ENCODE data around the gene CFAP300. TPM values are rescaled to one million over a fixed set of nuclear protein-coding genes. Genes with fewer than 3 reads are reported as not detected.
A peak's percentile ranks its signal among the peaks of the same experiment; 100 is the strongest.

Gene CFAP300
- total and polyA plus RNA-seq, 2 of the 8 experiments (the other 6 are each of a cell fraction or from before 2014, with no cell fraction given), result 2.1 to 2.8 TPM

GRCh38 chr11:102109896-102110760 lies 62.9 kb downstream of the CFAP300 start, which contains the start of gene YAP1 (continued):
- TF ChIP-seq CHD7 (IDR thresholded peaks at IDR 0.05; ENCODE audit: insufficient replicate concordance, low read length) (no peak), GTF2F1 (IDR thresholded peaks at IDR 0.05; ENCODE audit: borderline replicate concordance, low read depth, low read length) (no peak; the same call in 1 of the 2 replicates), E2F6 (IDR thresholded peaks at IDR 0.05) (peak; percentile 83), BRCA1 (IDR thresholded peaks at IDR 0.05; ENCODE audit: low read depth, low read length) (no peak), SRF (IDR thresholded peaks at IDR 0.05; ENCODE audit: low read depth, low read length) (no peak), CEBPB (IDR thresholded peaks at IDR 0.05; ENCODE audit: low read depth, low read length) (no peak), FOSL1 (IDR thresholded peaks at IDR 0.05; ENCODE audit: insufficient read depth, low read depth, low read length) (no peak), RNF2 (IDR thresholded peaks at IDR 0.05; ENCODE audit: borderline replicate concordance, low read depth, low read length, missing control alignments, poor library complexity, severe bottlenecking) (no peak), SP4 (IDR thresholded peaks at IDR 0.05; ENCODE audit: low read length) (0 out of 2 replicates have a peak, but pooled peaks have one; percentile 31)

All from H1 (cell line).